ENCODE results near the gene CEP20. TPM values are rescaled to one million over a fixed set of nuclear protein-coding genes. Genes with fewer than 3 reads are reported as not detected.
"Not testable (repeated sequence)": the region's sequence is repeated elsewhere in the genome, so short reads cannot be mapped to it uniquely, and the experiment has no call there.

The CEP20 gene, protein sequence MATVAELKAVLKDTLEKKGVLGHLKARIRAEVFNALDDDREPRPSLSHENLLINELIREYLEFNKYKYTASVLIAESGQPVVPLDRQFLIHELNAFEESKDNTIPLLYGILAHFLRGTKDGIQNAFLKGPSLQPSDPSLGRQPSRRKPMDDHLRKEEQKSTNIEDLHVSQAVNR
- total RNA-seq: 10 to 100 TPM; 40.0 to 43.8 TPM

- H3K27ac Mint-ChIP-seq: peak within 1 kb of the TSS; percentile 94
- no peaks in the 10 kb centered on the region for H3K9me3 Mint-ChIP-seq
- CTCF ChIA-PET: interaction anchor here (0.5 to 3.0 kb wide), 9 partner anchors 10 to 239 kb away, joined by 3 to 19 read pairs (median 3); no protein-coding TSS in a partner anchor
- POLR2A ChIA-PET: interaction anchor here (0.9 to 2.0 kb wide), 9 partner anchors 9 to 245 kb away, joined by 3 to 16 read pairs (median 5); partner anchors contain the start of gene MARF1
- H3K4me1 Mint-ChIP-seq (ENCODE audit: low read depth): peaks cover 27% of the 10 kb centered on the region
- peaks cover 6% of the 10 kb centered on the region for H3K36me3 Mint-ChIP-seq
- no peaks in the 10 kb centered on the region for H3K27me3 Mint-ChIP-seq
- peak within 1 kb of the TSS; percentile 99 for H3K4me3 Mint-ChIP-seq
- intact Hi-C loops (cut with micrococcal nuclease): loop anchor here (1.0 to 5.0 kb wide), 4 partner anchors 9 to 239 kb away; no protein-coding TSS in a partner anchor
- DNase-seq: peak; percentile 100
These were observed at the start of gene CEP20 for GRCh38 chr16:15888072-15888976. Gene CEP20 (minus strand): TSS chr16:15888603. CDS start chr16:15888585, 18 bp downstream.

DNA sequence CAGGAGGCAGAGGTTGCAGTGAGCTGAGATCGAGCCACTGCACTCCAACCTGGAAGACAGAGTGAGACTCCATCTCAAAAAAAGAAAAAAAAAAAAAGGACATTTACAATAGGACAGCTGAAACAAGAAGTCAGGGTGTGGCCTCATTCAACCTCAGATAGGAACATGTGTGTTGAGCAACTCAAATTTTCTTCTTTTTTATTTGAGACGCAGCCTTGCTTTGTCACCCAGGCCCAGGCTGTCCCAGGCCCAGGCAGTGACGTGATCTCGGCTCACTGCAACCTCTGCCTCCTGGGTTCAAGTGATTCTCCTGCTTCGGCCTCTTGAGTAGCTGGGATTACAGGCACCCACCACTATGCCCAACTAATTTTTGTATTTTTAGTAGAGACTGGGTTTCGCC is 48.4 kb upstream of the CEP20 start:
- H3K9me3 Mint-ChIP-seq; H3K36me3 Mint-ChIP-seq; H3K27ac Mint-ChIP-seq; H3K4me1 Mint-ChIP-seq (ENCODE audit: low read depth); H3K4me3 Mint-ChIP-seq; DNase-seq; POLR2A ChIA-PET; intact Hi-C loops (cut with micrococcal nuclease); H3K27me3 Mint-ChIP-seq; CTCF ChIA-PET: not testable (repeated sequence)

DNA sequence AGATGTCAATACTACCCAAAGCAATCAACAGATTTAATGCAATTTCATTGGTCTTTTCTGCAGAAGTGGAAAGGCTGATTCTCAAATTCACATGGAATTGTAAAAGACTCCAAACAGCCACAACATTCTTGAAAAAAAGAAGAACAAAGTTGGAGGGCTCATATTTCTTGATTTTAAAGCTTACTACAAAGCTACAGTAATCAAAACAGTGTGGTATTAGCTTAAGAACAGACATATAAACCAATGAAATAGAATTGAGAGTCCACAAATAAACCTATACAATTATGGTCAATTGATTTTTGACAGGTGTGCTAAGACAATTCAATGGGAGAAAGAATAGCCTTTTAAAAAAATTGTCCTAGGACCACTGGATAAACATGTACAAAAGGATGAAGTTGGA is 46.6 kb upstream of the CEP20 start:
- Mint-ChIP-seq H3K27me3 (no peaks in the 10 kb centered on the region), H3K4me3 (no peak overlapping the region), H3K36me3 (no peaks in the 10 kb centered on the region), H3K9me3 (no peaks in the 10 kb centered on the region), H3K4me1 (ENCODE audit: low read depth) (no peaks in the 10 kb centered on the region), H3K27ac (no peak overlapping the region)
- DNase-seq: no peak
- ChIA-PET CTCF (no interaction called here), POLR2A (no interaction called here)
- intact Hi-C loops (cut with micrococcal nuclease): no loop called here

DNA sequence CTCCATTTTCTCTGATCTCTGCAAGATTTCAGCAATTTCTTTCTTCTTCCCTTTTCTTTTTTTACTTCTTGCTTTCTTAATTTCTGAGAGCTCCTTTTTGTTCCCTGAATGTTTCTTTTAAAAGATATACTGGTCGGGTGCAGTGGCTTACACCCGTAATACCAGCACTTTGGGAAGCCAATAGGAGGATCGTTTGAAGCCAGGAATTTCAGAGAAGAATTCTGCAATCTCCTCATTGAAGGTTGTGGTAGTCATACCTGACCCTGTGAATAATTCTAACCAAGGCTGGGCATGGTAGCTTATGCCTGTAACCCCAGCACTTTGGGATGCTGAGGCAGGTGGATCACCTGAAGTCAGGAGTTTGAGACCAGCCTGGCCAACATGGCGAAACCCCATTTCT is 45.4 kb upstream of the CEP20 start:
- intact Hi-C loops (cut with micrococcal nuclease): no loop called here
- H3K36me3 Mint-ChIP-seq: no peaks in the 10 kb centered on the region
- H3K4me3 Mint-ChIP-seq: no peak overlapping the region
- no peak overlapping the region for H3K27ac Mint-ChIP-seq
- no peak for DNase-seq
- no peaks in the 10 kb centered on the region for H3K27me3 Mint-ChIP-seq
- ChIA-PET CTCF (no interaction called here), POLR2A (no interaction called here)
- H3K9me3 Mint-ChIP-seq: no peaks in the 10 kb centered on the region
- H3K4me1 Mint-ChIP-seq (ENCODE audit: low read depth): no peaks in the 10 kb centered on the region

- CTCF ChIA-PET: no interaction called here
- no peak overlapping the region for H3K27ac Mint-ChIP-seq
- no peaks in the 10 kb centered on the region for H3K4me1 Mint-ChIP-seq (ENCODE audit: low read depth)
- no peaks in the 10 kb centered on the region for H3K36me3 Mint-ChIP-seq
- POLR2A ChIA-PET: no interaction called here
- H3K9me3 Mint-ChIP-seq: no peaks in the 10 kb centered on the region
- DNase-seq: no peak
- H3K27me3 Mint-ChIP-seq: no peaks in the 10 kb centered on the region
- no peak overlapping the region for H3K4me3 Mint-ChIP-seq
- intact Hi-C loops (cut with micrococcal nuclease): no loop called here
These were observed 44.5 kb upstream of the CEP20 start for GRCh38 chr16:15932939-15933338.

GRCh38 chr16:15928261-15929104 is 40.1 kb upstream of the CEP20 start:
- intact Hi-C loops (cut with micrococcal nuclease): no loop called here
- no peaks in the 10 kb centered on the region for H3K27me3 Mint-ChIP-seq
- no peak for DNase-seq
- H3K36me3 Mint-ChIP-seq: no peaks in the 10 kb centered on the region
- ChIA-PET CTCF (no interaction called here), POLR2A (no interaction called here)
- H3K4me1 Mint-ChIP-seq (ENCODE audit: low read depth): no peaks in the 10 kb centered on the region
- H3K4me3 Mint-ChIP-seq: no peak overlapping the region
- no peaks in the 10 kb centered on the region for H3K9me3 Mint-ChIP-seq
- H3K27ac Mint-ChIP-seq: no peak overlapping the region

GRCh38 chr16:15925631-15926030 is 37.2 kb upstream of the CEP20 start:
- H3K9me3 Mint-ChIP-seq: no peaks in the 10 kb centered on the region
- DNase-seq: no peak
- H3K4me3 Mint-ChIP-seq: no peak overlapping the region
- ChIA-PET POLR2A (no interaction called here), CTCF (no interaction called here)
- H3K36me3 Mint-ChIP-seq: no peaks in the 10 kb centered on the region
- no peaks in the 10 kb centered on the region for H3K4me1 Mint-ChIP-seq (ENCODE audit: low read depth)
- no peak overlapping the region for H3K27ac Mint-ChIP-seq
- H3K27me3 Mint-ChIP-seq: no peaks in the 10 kb centered on the region
- intact Hi-C loops (cut with micrococcal nuclease): no loop called here

DNA sequence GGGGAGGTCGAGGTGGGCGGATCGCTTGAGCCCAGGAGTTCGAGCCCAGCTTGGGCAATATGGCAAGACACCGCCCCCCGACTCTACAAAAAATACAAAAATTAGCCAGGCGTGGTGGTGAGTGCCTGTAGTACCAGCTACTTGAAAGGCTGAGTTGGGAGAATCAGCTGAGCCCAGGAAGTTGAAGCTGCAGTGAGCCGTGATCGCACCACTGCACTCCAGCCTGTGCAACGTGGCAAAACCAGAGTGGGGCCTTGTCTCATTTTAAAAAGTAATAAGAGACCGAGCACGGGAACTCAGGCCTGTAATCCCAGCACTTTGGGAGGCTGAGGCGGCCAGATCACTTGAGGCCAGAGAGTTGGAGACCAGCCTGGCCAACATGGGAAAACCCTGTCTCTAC is 36.6 kb upstream of the CEP20 start:
- Mint-ChIP-seq H3K27me3 (no peaks in the 10 kb centered on the region), H3K4me1 (ENCODE audit: low read depth) (no peaks in the 10 kb centered on the region), H3K4me3 (no peak overlapping the region), H3K27ac (no peak overlapping the region), H3K36me3 (no peaks in the 10 kb centered on the region), H3K9me3 (no peaks in the 10 kb centered on the region)
- intact Hi-C loops (cut with micrococcal nuclease): no loop called here
- no peak for DNase-seq
- CTCF ChIA-PET: interaction anchor here (1.0 kb wide), 1 partner anchor 37 kb away, joined by 3 read pairs; the partner anchor contains the start of gene CEP20
- POLR2A ChIA-PET: no interaction called here

DNA sequence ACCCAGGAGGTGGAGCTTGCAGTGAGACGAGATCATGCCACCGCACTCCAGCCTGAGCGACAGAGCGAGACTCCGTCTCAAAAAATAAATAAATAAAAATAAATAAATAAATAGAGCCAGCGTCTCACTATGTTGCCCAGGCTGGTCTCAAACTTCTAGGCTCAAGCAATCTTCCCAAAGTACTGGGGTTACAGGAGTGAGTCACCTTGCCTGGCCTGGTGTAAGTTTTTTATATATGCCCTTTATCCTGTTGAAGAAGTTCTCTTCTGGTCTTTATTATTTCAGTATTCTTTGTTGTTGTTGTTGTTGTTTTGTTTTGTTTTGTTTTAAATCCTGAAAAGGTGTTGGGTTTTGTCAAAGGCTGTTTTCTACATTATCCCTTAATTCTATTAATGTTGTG is 30.9 kb upstream of the CEP20 start:
- ChIA-PET CTCF (no interaction called here), POLR2A (no interaction called here)
- Mint-ChIP-seq H3K36me3 (no peaks in the 10 kb centered on the region), H3K27ac (no peak overlapping the region), H3K27me3 (no peaks in the 10 kb centered on the region), H3K4me3 (no peak overlapping the region), H3K4me1 (ENCODE audit: low read depth) (no peaks in the 10 kb centered on the region), H3K9me3 (peaks cover 3% of the 10 kb centered on the region)
- intact Hi-C loops (cut with micrococcal nuclease): no loop called here
- no peak for DNase-seq

DNA sequence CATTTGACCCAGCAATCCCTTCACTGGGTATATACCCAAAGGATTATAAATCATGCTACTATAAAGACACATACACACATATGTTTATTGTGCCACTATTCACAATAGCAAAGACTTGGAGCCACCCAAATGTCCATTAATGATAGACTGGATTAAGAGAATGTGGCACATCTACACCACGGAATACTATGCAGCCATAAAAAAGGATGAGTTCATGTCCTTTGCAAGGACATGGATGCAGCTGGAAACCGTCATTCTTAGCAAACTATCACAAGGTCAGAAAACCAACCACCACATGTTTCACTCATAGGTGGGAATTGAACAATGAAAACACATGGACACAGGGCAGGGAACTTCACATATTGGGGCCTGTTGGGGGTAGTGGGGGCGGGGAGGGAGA is 29.9 kb upstream of the CEP20 start:
- H3K27ac Mint-ChIP-seq; intact Hi-C loops (cut with micrococcal nuclease); H3K36me3 Mint-ChIP-seq; DNase-seq; H3K27me3 Mint-ChIP-seq; POLR2A ChIA-PET; H3K9me3 Mint-ChIP-seq; H3K4me3 Mint-ChIP-seq; CTCF ChIA-PET; H3K4me1 Mint-ChIP-seq (ENCODE audit: low read depth): not testable (repeated sequence)

DNA sequence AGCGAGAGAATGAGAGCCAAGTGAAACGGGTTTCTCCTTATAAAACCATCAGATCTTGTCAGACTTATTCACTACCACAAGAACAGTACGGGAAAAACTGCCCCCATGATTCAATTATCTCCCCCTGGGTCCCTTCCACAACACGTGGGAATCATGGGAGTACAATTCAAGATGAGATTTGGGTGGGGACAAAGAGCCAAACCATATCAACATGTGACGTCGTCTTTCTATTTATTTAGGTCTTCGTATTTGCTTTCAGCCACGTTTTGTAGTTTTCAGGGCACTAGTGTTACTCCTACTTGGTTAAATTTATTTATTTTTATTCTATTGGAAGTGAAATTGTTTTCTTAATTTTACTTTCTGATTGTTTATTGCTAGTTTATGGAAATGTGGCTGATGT is 27.9 kb upstream of the CEP20 start:
- intact Hi-C loops (cut with micrococcal nuclease): no loop called here
- POLR2A ChIA-PET: no interaction called here

GRCh38 chr16:15915555-15916081 is 27.2 kb upstream of the CEP20 start:
- DNase-seq: peak; percentile 14
- POLR2A ChIA-PET: no interaction called here
- CTCF ChIA-PET: no interaction called here
- H3K36me3 Mint-ChIP-seq: no peaks in the 10 kb centered on the region
- intact Hi-C loops (cut with micrococcal nuclease): no loop called here
- H3K27me3 Mint-ChIP-seq: no peaks in the 10 kb centered on the region
- peaks cover 12% of the 10 kb centered on the region for H3K4me1 Mint-ChIP-seq (ENCODE audit: low read depth)
- no peak overlapping the region for H3K27ac Mint-ChIP-seq
- H3K9me3 Mint-ChIP-seq: peaks cover 3% of the 10 kb centered on the region
- no peak overlapping the region for H3K4me3 Mint-ChIP-seq

More for the DNA sequence above, 27.9 kb upstream of the CEP20 start:
- Mint-ChIP-seq H3K27me3 (no peaks in the 10 kb centered on the region), H3K4me1 (ENCODE audit: low read depth) (peaks cover 10% of the 10 kb centered on the region), H3K27ac (no peak overlapping the region), H3K9me3 (peaks cover 3% of the 10 kb centered on the region), H3K4me3 (no peak overlapping the region), H3K36me3 (no peaks in the 10 kb centered on the region)
- CTCF ChIA-PET: no interaction called here
- no peak for DNase-seq

Measured in activated CD4-positive, alpha-beta memory T cell treated with anti-CD3 and anti-CD28 coated beads for 36 hours (primary cell).